Urinary bladder (tissue), 4 donors: Measurements from ENCODE around the gene ZEB2. TPM values are rescaled to one million over a fixed set of nuclear protein-coding genes. Genes with fewer than 3 reads are reported as not detected.

Experiments
- DNase-seq: peaks from one replicate; pipeline ENCODE4 v3.0.0-alpha.2; 2015; ENCODE audit errors: extremely low spot score
- H3K27ac ChIP-seq: one replicate; pipeline ENCODE4 v1.5.1; 2013; ENCODE audit warnings: low read depth, mild to moderate bottlenecking, moderate library complexity
- H3K36me3 ChIP-seq: one replicate; pipeline ENCODE4 v1.6.1; 2013; ENCODE audit warnings: mild to moderate bottlenecking, moderate library complexity; ENCODE audit not compliant: insufficient read depth
- H3K4me1 ChIP-seq: one replicate; pipeline ENCODE4 v1.6.1; 2013; ENCODE audit warnings: mild to moderate bottlenecking, moderate library complexity; ENCODE audit not compliant: insufficient read depth
- H3K4me3 ChIP-seq: one replicate; pipeline ENCODE4 v1.5.1; 2013; ENCODE audit warnings: low read depth, low read length
- WGBS: extraction: QIAGEN DNeasy Blood & Tissue Kit; methylation state at CpG from one replicate; pipeline ENCODE4 v1.1.7; 2013; 5-methylcytosine and 5-hydroxymethylcytosine counted together
- polyA plus RNA-seq: library from polyadenylated mRNA; stranded (reverse); fragments of 200-250 nt; gene quantifications from one replicate; pipeline ENCODE4 v1.2.3, GENCODE V29; 2013
- total RNA-seq: library from RNA; depleted of rRNA; stranded (reverse); fragments of >200 nt; gene quantifications from one replicate; pipeline ENCODE4 v1.2.3, GENCODE V29; 2014
- donor health status: healthy with polysubstance abuse.
- donor health status: healthy.

Gene ZEB2
- total and polyA plus RNA-seq, 2 donors = 66.7 to 307 TPM

DNA sequence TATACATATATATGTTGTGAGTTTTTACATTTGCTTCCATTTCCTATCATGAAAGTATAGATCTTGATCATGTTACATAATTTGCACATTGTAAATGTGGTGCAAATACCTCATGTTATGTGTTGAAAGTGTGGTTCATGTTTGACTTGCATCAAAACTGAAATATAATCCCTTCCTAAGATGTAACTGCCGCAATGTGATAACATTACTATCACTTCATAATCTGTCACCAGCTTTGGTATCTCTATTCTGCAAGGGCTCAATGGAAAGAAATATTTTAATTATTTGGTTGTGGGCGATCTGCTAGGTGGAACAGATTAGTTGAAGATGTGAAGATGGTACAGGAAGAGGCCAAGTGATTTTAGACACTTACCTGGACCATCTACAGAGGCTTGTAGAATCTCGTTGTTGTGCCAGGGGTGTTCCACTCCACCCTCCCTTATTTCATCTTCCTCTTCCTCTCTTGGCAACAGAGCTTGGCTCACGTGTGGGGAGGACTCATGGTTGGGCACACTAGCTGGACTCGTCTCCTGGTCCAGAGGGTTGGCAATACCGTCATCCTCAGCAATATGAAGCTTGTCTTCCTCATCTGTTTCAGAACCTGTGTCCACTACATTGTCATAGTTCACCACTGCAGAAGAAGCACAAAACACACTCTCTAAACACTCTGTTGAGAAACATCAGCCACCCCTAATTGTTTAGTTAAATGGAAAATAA lies 90.4 kb downstream of the ZEB2 start:
- H3K36me3 ChIP-seq = peaks cover 2% of the 10 kb centered on the region
- no peak overlapping the region for H3K27ac ChIP-seq
- WGBS = 71% methylated on average over 6 of the region's 6 CpGs
- no peak for DNase-seq
- no peaks in the 10 kb centered on the region for H3K4me1 ChIP-seq
- H3K4me3 ChIP-seq = no peak overlapping the region

DNA sequence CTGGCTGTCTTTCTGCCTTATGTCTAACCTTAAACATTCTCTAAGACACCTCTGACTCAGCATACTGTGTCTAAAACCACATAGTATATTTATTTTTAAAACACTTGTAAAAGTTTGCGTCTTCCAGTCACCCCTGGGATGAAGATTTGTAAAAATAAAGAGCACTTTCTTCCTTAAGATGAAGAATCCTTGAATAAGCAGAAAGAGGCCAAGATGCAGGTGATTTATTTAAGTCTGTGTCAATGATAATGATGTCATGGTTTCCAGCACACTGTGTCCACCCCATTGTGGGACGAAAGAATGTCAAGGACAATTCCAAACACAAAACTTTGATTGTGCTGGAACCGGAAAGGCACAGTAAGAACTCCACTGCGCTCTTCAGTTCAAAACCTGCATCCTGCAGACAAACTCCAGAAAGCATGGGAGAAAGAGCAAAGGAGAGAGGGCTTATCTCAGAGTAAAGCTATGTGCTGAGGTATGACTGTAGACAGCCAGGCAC lies 92.9 kb downstream of the ZEB2 start:
- WGBS = 27% methylated on average over 4 of the region's 4 CpGs
- no peak for DNase-seq
- Histone ChIP-seq H3K4me1 (no peaks in the 10 kb centered on the region), H3K27ac (no peak overlapping the region), H3K4me3 (no peak overlapping the region), H3K36me3 (peaks cover 2% of the 10 kb centered on the region)

DNA sequence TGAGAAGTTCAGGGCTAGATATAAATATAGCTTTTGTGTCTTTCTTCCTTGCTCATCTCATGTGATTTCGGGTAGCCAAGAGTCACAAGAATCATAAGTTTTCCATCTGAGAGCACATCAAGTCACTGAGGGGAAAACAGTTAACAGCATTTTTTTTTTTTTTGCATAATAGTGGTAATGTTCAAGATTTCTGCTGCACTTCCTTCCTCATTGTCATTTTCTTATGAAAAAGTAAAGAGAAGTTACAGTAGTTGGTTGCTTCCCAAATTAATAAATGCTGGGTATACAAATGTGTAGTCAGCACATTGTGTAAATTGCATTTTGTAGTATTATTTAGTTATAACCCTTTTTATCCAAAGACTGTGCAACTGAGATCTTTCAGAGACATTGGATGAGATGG lies 93.6 kb downstream of the ZEB2 start:
- WGBS = 66% methylated on average over 1 of the region's 1 CpG
- no peak for DNase-seq
- H3K36me3 ChIP-seq = peaks cover 2% of the 10 kb centered on the region
- no peak overlapping the region for H3K4me3 ChIP-seq
- H3K27ac ChIP-seq = no peak overlapping the region
- H3K4me1 ChIP-seq = no peaks in the 10 kb centered on the region

DNA sequence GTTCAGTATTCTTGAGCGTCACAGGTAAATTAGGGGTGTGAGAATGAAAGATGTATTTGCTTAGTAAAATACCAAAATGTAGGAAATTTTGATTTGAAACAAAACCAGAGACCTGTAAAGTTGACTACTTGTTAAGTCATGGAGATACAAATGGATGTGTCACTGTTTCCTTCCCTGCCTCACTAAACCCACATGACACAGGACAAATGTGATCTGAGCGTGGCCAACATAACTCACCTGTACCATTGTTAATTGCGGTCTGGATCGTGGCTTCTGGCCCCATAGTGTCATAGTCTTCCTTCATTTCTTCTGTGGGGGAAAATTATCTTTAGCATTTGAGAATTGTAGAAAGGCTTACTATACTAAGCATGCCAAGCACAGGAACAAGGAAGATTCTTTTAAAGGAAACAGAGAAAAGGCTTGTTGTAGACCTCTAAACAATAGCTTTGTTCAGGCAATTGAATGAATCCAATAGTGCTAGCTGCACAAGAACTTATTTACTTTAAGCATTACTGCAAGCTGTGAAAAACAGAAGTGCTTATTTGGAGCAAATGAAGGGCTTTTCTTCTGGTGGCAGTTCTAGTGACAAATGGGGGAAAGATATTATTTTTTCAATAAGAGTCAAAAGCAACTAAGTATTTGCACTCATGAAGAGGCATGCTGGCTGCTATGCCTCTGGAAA lies 95.2 kb downstream of the ZEB2 start:
- Histone ChIP-seq H3K4me3 (no peak overlapping the region), H3K4me1 (no peaks in the 10 kb centered on the region), H3K27ac (no peak overlapping the region), H3K36me3 (peaks cover 2% of the 10 kb centered on the region)
- 93% methylated on average over 4 of the region's 4 CpGs for WGBS
- DNase-seq = no peak

DNA sequence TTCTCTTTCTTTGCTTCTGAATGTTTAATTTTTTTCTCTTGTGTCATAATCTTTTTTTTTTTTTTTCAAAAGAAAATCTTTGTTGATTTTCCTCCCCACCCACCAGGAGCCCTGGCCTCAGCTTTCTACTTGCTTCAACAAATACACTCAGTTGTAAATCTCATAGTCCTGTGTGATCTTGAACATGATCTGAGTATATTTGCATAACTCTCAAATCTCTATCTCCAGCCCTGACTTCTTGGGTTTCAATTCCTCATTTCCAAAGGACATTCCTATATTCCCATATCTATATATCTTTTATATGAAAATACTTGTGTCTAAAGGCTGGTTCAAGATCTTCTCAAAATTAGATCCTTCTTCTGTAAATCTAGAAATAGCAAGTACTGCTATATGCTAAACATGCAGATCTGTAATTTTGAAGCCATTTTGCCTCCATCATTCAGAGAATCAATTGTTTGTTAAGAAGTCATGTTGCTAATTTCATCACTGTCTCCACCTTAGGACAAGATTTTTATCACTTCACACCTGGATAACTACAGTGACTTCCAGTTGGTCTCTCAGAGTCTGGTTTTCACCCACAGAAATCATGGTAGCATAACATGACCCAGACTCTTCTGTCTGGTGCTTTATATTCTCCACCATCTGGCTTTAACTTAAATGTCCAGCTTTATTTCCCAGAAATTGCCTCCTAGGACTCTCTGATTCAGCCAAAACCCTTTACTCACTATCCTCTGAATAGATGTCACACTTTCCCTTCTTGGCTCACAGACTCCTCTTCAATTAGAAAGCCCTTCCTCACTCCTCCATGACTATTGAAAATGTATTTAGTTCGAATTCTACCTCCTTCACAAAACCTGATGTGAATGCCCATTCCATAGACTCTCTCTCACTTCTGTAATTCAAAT lies 98.1 kb downstream of the ZEB2 start:
- H3K4me1 ChIP-seq = no peaks in the 10 kb centered on the region
- H3K4me3 ChIP-seq = no peak overlapping the region
- H3K36me3 ChIP-seq = no peaks in the 10 kb centered on the region
- no peak overlapping the region for H3K27ac ChIP-seq
- DNase-seq = no peak
- WGBS = 98% methylated on average over 1 of the region's 1 CpG

DNA sequence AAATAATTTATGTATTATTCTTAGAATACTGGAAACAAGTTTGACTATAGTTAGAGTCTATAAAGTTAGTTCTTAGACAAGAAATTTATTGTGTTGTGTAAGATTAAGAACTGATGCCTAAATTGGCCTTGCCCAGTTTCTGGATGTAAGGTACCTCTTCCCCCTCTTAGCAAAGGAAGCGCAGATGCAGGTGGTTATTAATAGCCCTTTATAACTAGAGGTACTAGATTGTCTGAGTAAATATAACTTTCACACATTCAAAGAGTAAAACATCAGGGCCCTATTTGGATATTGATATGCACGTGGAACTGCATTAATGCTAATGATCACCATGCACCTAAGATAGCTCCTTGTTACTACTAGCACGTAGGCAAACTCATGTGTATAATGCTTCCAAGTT lies 100.7 kb downstream of the ZEB2 start:
- H3K4me1 ChIP-seq = no peaks in the 10 kb centered on the region
- H3K27ac ChIP-seq = no peak overlapping the region
- 97% methylated on average over 3 of the region's 3 CpGs for WGBS
- DNase-seq = no peak
- H3K36me3 ChIP-seq = no peaks in the 10 kb centered on the region
- H3K4me3 ChIP-seq = no peak overlapping the region

DNA sequence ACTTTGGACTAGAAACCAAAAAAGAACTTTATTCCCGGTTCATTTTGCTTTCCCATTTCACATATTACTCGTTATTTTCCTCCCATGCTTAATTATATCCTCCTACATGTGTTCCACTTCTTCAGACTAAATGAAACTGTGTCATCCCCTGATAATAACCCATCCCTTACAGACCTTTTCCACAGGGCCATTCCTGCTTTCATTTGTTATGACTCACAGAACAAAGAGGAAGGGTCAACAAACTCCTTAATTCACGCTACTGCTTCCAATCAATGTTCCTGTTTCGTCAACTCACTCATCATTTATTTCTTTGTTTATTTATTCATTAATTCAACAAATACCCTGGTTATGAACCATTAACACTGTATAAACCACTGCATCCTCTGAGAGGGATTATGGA lies 104.5 kb downstream of the ZEB2 start:
- no peaks in the 10 kb centered on the region for H3K4me1 ChIP-seq
- H3K27ac ChIP-seq = no peak overlapping the region
- no peak for DNase-seq
- no peak overlapping the region for H3K4me3 ChIP-seq
- WGBS = 93% methylated on average over 4 of the region's 4 CpGs
- H3K36me3 ChIP-seq = no peaks in the 10 kb centered on the region

DNA sequence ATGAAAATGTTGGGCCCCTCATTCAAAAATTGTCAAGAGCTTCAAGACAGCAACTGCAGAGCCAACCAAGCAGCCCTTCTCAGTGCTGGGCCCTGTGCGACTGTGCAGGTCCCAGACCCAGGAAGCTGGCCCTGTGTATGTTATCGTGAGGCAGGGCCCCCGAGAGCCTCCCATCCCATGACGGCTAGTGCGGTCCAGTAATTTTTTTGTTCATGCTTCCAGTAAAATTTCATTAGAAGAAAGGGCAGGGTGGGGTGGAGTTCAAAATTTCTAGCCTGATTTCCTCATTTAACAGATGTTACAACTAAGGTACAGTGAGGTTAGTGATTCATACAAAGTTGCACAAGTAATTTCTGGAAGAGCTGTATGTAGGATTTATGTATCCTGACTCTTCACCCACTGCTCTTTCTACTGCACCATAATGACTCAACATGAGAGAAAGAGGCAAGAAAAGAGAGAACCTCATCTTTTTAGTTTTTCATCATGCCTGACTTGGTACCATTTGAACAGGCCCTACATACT lies 105.5 kb downstream of the ZEB2 start:
- DNase-seq = no peak
- H3K36me3 ChIP-seq = no peaks in the 10 kb centered on the region
- no peak overlapping the region for H3K27ac ChIP-seq
- H3K4me1 ChIP-seq = no peaks in the 10 kb centered on the region
- no peak overlapping the region for H3K4me3 ChIP-seq
- 88% methylated on average over 5 of the region's 5 CpGs for WGBS

DNA sequence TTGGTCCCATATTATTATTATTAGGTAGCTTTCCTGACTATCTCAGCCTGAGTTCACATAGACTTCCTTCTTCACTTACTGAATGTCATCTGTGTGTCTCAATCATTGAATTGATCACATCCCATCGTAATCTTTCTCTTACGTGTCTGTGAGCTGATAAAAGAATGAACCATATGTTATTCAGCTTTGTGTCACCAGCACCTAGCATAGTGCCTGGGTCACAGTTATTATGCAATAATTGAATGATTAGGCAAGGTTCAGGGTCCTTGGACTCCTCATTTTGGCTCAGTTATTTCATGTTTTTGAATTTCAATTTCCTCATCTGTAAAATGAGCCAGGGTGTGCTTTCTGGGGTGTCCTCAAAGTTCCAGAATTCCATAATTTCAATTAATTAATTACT lies 107.2 kb downstream of the ZEB2 start:
- WGBS = 82% methylated on average over 2 of the region's 2 CpGs
- DNase-seq = no peak
- no peaks in the 10 kb centered on the region for H3K4me1 ChIP-seq
- H3K4me3 ChIP-seq = no peak overlapping the region
- no peaks in the 10 kb centered on the region for H3K36me3 ChIP-seq
- no peak overlapping the region for H3K27ac ChIP-seq

DNA sequence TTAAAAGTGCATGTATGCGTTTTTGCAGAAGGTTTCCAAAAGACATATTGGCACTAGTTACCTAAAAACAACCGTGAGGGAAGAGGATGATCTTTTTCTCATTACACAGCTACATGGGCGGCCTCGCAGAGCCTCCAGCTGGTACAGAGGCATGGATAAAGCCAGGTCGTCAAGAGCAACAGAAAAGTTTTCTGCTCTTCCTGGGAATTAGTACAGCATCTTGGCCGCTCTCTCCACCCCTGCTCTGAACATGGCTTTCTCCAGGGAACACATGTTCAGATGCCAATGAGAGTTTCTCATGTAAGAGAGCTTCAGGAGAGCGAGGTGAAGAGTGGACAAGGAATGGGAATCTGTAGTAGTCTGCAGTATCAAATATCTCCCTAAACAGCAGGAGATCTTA lies 108.4 kb downstream of the ZEB2 start:
- no peak overlapping the region for H3K27ac ChIP-seq
- H3K4me3 ChIP-seq = no peak overlapping the region
- no peaks in the 10 kb centered on the region for H3K36me3 ChIP-seq
- DNase-seq = no peak
- H3K4me1 ChIP-seq = peaks cover 1% of the 10 kb centered on the region
- 86% methylated on average over 7 of the region's 7 CpGs for WGBS

DNA sequence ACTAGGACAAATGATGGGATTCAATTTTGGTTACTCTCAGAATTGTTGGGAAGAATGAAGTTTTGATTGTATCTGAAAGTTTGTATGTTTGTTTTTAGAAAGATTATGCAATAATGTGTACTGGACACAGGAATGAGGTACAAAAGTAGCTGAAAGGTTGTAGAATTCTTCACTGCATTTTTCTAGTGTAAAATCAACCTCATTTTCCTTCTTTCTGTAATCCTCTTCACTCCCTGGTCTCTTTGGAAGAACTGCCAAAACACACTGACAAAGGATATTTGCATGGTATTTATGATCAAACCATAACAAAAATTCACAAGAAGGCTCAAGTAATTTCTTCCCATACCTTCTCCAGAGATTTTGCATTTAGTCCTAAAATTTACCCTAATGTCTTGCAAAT lies 110.7 kb downstream of the ZEB2 start:
- Histone ChIP-seq H3K4me3 (no peak overlapping the region), H3K27ac (no peak overlapping the region), H3K36me3 (no peaks in the 10 kb centered on the region), H3K4me1 (peaks cover 1% of the 10 kb centered on the region)
- no peak for DNase-seq

DNA sequence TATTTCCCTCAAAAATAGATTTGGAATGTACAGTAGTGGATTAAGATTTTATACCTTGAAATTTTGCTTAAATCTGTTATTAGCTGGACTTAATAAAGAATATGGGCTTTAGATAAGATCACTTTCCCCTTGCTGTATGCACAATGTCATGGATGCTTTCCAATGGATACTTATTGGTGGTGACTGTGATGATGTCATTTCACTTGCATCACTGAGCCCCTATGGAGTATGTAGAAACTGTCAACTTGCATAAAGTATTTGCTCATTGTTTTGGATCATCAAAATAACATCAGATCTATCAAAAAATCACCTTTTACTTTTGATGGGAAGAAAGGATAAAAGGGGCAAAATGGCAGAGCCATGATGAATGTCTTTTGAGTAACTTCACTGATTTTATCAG lies 112.7 kb downstream of the ZEB2 start:
- H3K27ac ChIP-seq = no peak overlapping the region
- H3K4me1 ChIP-seq = peaks cover 1% of the 10 kb centered on the region
- no peak for DNase-seq
- H3K4me3 ChIP-seq = no peak overlapping the region
- no peaks in the 10 kb centered on the region for H3K36me3 ChIP-seq

DNA sequence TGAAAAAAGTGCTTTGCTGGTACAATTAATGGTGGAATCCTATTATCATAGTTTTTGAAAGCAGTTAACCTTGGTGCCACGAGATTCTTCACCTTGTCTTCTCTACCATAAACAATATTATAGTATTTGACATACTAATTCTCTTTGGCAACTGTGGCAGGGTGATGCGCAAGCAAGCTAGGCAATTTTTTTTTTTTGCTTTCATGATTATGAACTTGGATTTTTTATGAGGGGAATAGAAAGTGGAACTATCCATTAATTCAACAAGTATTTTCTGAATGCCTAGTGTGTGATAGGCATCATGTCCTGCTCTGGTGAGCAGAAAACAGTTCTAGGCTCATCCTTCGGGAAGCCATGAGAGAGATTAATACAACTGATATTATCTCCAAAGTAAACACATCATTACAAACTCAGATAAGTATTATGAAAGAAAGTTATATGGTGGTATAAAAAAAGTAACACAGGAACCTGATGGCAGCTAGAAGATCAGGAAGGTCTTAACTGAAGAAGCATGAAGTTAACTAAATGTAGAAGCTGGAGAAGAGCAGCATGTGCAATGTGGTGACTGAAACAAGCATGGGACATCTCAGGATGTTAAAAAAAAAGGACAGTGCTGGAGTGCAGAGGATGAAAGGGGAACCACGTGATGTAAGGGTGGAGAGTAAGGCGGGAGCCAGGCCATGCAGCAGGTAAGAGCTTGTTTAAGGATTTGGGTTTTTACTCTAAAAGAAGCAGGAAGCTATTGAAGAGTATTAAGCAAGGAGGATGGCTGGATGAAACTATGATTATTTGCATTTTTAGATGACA lies 113.7 kb downstream of the ZEB2 start:
- WGBS = 56% methylated on average over 5 of the region's 5 CpGs
- no peak overlapping the region for H3K27ac ChIP-seq
- no peak for DNase-seq
- no peak overlapping the region for H3K4me3 ChIP-seq
- H3K36me3 ChIP-seq = no peaks in the 10 kb centered on the region
- peaks cover 1% of the 10 kb centered on the region for H3K4me1 ChIP-seq
